Measurements from ENCODE around the gene ALDH3A1. TPM values are rescaled to one million over a fixed set of nuclear protein-coding genes. Genes with fewer than 3 reads are reported as not detected.

Gene ALDH3A1
- total and polyA plus RNA-seq, 2 of the 4 experiments (the other 2 are of a cell fraction) = not detected

GRCh38 chr17:19720210-19720475 lies 28.0 kb downstream of the ALDH3A1 start:
- BruUV-seq (replicated peaks) = no TSS peak
- H2BK120ac ChIP-seq (ENCODE audit: low read depth, low read length) = no peak overlapping the region
- H3K9ac ChIP-seq (ENCODE audit: low read depth, low read length) = no peak overlapping the region
- ChIA-PET CTCF (no interaction called here), POLR2A (ENCODE audit: unreplicated experiment) (no interaction called here)
- H3K18ac ChIP-seq (ENCODE audit: low read depth, low read length) = no peak overlapping the region
- no peaks in the 10 kb centered on the region for H3K36me3 ChIP-seq (ENCODE audit: control insufficient read depth, insufficient read depth, low read length)
- TF ChIP-seq RAD21 (IDR thresholded peaks at IDR 0.05; ENCODE audit: low read length) (no peak), USF2 (IDR thresholded peaks at IDR 0.05; ENCODE audit: low read depth, low read length) (no peak), ELK1 (IDR thresholded peaks at IDR 0.05; ENCODE audit: borderline replicate concordance, low read depth, low read length) (no peak), MAFK (IDR thresholded peaks at IDR 0.05; ENCODE audit: low read depth, low read length) (no peak)
- no peak overlapping the region for H3K27ac ChIP-seq (ENCODE audit: insufficient read depth, low read length)
- H4K20me1 ChIP-seq (ENCODE audit: insufficient read depth, low read length) = no peaks in the 10 kb centered on the region
- H3K9me1 ChIP-seq (ENCODE audit: insufficient read depth, low read length) = no peaks in the 10 kb centered on the region
- no peak overlapping the region for H2AFZ ChIP-seq (replicated peaks; ENCODE audit: low read length, poor library complexity)
- H2AK5ac ChIP-seq (ENCODE audit: low read depth, low read length) = no peak overlapping the region
- no peak overlapping the region for H2BK15ac ChIP-seq (ENCODE audit: low read depth, low read length)
- no peak overlapping the region for H4K8ac ChIP-seq (ENCODE audit: low read depth in 2 of 2, low read length in 2 of 2)
- no peak overlapping the region for H3K4ac ChIP-seq (ENCODE audit: low read depth, low read length)
- H4K5ac ChIP-seq (ENCODE audit: low read depth, low read length) = no peak overlapping the region
- no peak overlapping the region for H2BK20ac ChIP-seq (ENCODE audit: low read depth, low read length)
- H4K91ac ChIP-seq (ENCODE audit: insufficient read depth, low read depth, low read length) = no peak overlapping the region
- in situ Hi-C loops (cut with MboI; ENCODE audit: low sequenced_read_pairs) = no loop called here
- H3K9me3 ChIP-seq (ENCODE audit: control insufficient read depth, insufficient read depth, low read length) = no peaks in the 10 kb centered on the region
- no peak overlapping the region for H2BK5ac ChIP-seq (ENCODE audit: low read depth, low read length, poor library complexity, severe bottlenecking)
- peaks cover 30% of the 10 kb centered on the region; the same call in 1 of the 2 replicates for H3K27me3 ChIP-seq (ENCODE audit: control insufficient read depth, insufficient read depth, low read length)
- no peak overlapping the region for H3K4me3 ChIP-seq (ENCODE audit: insufficient read depth, low read depth, low read length)
- no peak for ATAC-seq (ENCODE audit: low read depth)
- no peak overlapping the region for H3K4me2 ChIP-seq (ENCODE audit: low read depth, low read length)
- no peak overlapping the region for H3K23ac ChIP-seq (ENCODE audit: low read depth, low read length)
- no CpG with 5 or more reads among the region's 5 CpGs for WGBS, 2 experiments (ENCODE audit: extremely low coverage in 2 of 2, insufficient read length in 1 of 2)
- no peak overlapping the region for H2AK9ac ChIP-seq (replicated peaks; ENCODE audit: low read depth, low read length, poor library complexity)
- dilution Hi-C loops (cut with HindIII; ENCODE audit: low sequenced_read_pairs, unreplicated experiment) = no loop called here
- H3K4me1 ChIP-seq (ENCODE audit: control insufficient read depth, insufficient read depth, low read length) = no peaks in the 10 kb centered on the region
- no peak for DNase-seq
- H3K56ac ChIP-seq (ENCODE audit: extremely low read depth, insufficient read depth, low read length) = no peak overlapping the region
- intact Hi-C loops (cut with micrococcal nuclease) = no loop called here
- no peak overlapping the region for H3K14ac ChIP-seq (replicated peaks; ENCODE audit: low read depth, low read length)
- H3K79me1 ChIP-seq (ENCODE audit: low read depth in 1 of 2, low read length in 2 of 2) = no peaks in the 10 kb centered on the region
